Fibroblast of pulmonary artery (primary cell): Measurements from ENCODE around the gene RRM2.
A peak's percentile ranks its signal among the peaks of the same experiment; 100 is the strongest.

Experiments used
- DNase-seq: peaks from one replicate; pipeline ENCODE4 v3.0.0-alpha.2; 2010; ENCODE audit warnings: low read depth
- H3K4me3 ChIP-seq: replicated peaks from 2 replicates; pipeline ENCODE4 v1.5.1; 2011; ENCODE audit warnings: low read depth, mild to moderate bottlenecking, control low read depth, low read length, moderate library complexity
- TF ChIP-seq, protein P1 (sequence below): IDR thresholded peaks from 2 replicates; pipeline ENCODE4 v1.5.1; 2011; ENCODE audit warnings: mild to moderate bottlenecking, control low read depth, low read length, inconsistent platforms; ENCODE audit errors: missing control alignments

Gene RRM2

DNA sequence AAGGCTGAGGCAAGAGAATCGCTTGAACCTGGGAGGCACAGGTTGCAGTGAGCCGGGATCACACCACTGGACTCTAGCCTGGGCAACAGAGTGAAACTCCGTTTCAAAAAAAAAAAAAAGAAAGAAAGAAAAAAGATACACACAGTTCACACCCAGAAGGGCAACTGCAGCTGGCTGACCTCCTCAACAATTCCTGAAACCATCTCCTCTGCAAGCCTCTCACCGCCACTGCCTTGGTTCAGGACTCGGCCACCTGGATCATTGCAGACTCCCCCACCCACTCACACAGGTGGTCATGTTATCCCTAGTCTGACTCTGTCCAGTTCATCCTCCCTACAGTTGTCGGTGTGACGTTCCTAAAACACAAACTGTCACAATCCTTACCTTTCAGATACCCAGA is 44.5 kb upstream of the RRM2 start:
- no peak overlapping the region for H3K4me3 ChIP-seq
- no peak for DNase-seq
- TF ChIP-seq, protein P1, sequence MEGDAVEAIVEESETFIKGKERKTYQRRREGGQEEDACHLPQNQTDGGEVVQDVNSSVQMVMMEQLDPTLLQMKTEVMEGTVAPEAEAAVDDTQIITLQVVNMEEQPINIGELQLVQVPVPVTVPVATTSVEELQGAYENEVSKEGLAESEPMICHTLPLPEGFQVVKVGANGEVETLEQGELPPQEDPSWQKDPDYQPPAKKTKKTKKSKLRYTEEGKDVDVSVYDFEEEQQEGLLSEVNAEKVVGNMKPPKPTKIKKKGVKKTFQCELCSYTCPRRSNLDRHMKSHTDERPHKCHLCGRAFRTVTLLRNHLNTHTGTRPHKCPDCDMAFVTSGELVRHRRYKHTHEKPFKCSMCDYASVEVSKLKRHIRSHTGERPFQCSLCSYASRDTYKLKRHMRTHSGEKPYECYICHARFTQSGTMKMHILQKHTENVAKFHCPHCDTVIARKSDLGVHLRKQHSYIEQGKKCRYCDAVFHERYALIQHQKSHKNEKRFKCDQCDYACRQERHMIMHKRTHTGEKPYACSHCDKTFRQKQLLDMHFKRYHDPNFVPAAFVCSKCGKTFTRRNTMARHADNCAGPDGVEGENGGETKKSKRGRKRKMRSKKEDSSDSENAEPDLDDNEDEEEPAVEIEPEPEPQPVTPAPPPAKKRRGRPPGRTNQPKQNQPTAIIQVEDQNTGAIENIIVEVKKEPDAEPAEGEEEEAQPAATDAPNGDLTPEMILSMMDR = no peak

GRCh38 chr2:10078704-10079265 is 43.8 kb upstream of the RRM2 start:
- peak; percentile 7 for DNase-seq
- TF ChIP-seq, protein P1 = no peak
- H3K4me3 ChIP-seq = peak overlapping the region; percentile 36

DNA sequence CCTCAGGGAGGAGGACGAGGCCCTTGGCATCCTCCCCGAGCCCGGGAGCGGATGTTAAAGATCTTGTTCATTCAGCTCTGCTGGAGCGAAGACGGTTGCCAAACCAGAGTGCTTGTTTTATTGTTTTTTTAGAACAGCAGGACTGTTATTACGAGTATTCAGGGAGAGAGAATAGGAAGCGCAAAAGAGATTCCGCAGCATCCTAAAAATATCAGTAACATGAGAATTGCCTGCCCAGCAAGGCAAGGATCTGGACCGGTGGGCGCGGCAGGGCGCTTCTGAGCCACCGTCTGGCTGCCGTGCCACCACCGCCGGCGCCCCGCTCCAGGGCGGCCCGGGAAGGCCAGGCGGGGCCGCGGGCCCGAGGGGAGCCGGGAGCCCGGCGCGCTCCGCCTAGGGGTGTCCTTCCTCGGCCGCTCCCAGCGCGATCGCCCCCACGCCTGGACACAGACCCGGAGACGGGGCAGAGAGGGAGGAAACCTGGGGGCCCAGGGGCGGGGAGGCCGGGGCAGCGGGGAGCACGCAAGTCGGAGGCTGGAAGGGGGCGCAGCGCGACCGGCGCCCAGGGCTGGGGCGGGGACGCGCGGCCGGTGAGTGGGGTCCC is 43.2 kb upstream of the RRM2 start:
- peak; percentile 67 for DNase-seq
- TF ChIP-seq, protein P1 = no peak
- H3K4me3 ChIP-seq = peak overlapping the region; percentile 36

DNA sequence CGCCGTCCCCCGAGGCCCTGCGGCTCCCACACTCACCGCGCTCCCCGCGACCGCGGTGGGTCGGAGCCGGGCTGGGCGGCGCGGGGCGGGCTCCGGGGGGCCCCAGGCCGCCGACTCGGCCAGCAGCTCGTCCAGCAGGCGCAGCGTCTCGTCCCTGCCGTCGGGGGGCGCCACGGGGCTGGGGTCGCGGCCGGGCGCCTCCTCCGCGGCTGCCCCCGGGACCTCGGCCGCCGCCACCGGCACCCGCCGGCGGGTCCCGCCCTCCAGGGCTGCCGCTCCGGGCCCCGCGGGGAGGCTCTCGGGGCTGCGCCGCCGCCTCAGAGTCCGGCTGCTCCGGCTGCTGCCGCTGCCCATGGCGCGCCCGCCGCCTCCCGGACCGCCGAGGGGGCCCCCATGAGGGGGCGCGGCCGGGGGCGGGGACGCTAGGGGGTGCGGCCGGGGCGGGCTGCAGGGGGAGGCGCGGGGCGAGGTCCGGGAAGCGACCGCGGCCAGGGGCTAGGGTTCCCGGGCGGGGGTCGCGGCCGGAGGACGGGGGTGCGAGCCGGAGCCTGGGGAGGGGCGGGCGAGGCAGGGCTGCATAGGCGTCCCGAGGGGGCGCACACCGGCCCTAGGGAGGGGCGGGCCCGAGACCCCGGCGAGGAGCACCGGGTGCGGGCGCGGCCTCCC is 42.5 kb upstream of the RRM2 start, which contains the start of gene CYS1:
CYS1 (minus strand) TSS at position 542 of the 666 bp plus-strand sequence; CDS start at position 354, 188 bp downstream.
- H3K4me3 ChIP-seq = peak within 1 kb of the TSS; percentile 36
- TF ChIP-seq, protein P1 = no peak
- DNase-seq = no peak

DNA sequence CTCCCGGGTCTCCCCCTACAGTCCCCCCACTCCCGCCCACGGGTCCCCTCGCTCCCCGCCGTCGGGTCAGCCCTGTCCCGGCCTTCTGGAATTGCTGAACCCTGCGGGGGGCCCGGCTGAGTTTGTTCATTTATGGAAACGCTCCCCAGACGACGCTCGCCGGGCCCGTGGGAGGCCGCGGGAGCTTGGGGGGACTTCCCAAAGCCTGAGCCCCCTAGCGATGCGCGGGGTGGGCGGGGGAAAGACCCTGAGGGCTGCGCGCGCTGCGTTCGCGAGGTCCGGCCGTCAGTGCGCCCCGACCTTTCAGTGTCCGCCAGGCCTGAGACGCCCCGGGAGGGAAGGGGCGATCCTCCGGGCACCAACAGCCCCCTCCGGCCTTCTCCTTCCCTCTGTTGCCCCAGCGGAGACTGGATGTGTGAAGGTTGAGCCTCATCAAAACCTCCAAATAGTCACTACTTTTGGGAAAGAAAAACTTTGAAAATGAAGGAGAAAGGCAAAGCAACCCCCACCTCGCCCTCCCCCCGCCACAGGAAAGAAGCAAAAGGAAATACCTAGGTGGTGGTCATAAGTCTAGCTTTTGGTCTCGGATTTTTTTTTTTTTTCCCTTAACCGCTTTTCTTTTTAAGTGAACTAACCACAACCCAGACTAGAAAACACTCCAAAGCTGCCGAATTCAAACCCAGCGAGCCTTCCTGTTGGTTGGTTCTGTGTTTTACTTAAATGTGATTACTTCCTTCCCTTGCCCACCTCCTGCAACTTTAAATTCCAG is 41.8 kb upstream of the RRM2 start:
- no peak overlapping the region for H3K4me3 ChIP-seq
- TF ChIP-seq, protein P1 = no peak
- DNase-seq = no peak

- no peak for DNase-seq
- no peak overlapping the region for H3K4me3 ChIP-seq
- TF ChIP-seq, protein P1 = no peak
Measured at GRCh38 chr2:10083046-10083445, 39.5 kb upstream of the RRM2 start.
